PC-3 (cell line): Measurements from ENCODE around the gene TAS1R3. TPM values are rescaled to one million over a fixed set of nuclear protein-coding genes. Genes with fewer than 3 reads are reported as not detected.

Experiments
- ATAC-seq: fragments of 200-7000 bp; cut with Tn5 transposase; 2 replicates; pipeline ENCODE4 v1.9.1; 2020; ENCODE audit warnings: mild to moderate bottlenecking, moderate library complexity
- BruUV-seq: library from RNA; stranded (reverse); fragments of 400-500 nt; replicated peaks from 2 replicates; lab custom pipeline; 2021; lab: Mats Ljungman, UMichigan
- CTCF ChIA-PET: fragments of 300-600 bp; sonication (Branson Sonifier 250); formaldehyde crosslinking; loops from one replicate; lab custom pipeline; 2022; ENCODE audit warnings: antibody characterized with exemption; lab: Charles Lee
- POLR2A ChIA-PET: fragments of 300-600 bp; sonication (Branson Sonifier 250); formaldehyde crosslinking; loops from one replicate; lab custom pipeline; 2022; ENCODE audit warnings: antibody characterized with exemption; ENCODE audit not compliant: unreplicated experiment; lab: Charles Lee
- DNase-seq: peaks from one replicate; pipeline ENCODE4 v3.0.0-alpha.2; 2015
- H2AFZ ChIP-seq: fragments of 300-600 bp; sonication (generic); 2 replicates; pipeline ENCODE4 v1.6.0; 2016; ENCODE audit warnings: antibody characterized with exemption, low read length
- H3F3A ChIP-seq: fragments of 300-600 bp; sonication (generic); one replicate; pipeline ENCODE4 v1.6.0; 2017; ENCODE audit warnings: antibody characterized with exemption, low read length, control low read depth, mild to moderate bottlenecking; ENCODE audit not compliant: unreplicated experiment
- H3K27ac ChIP-seq: fragments of 300-600 bp; sonication (generic); 2 replicates; pipeline ENCODE4 v1.5.1; 2016; ENCODE audit warnings: mild to moderate bottlenecking, low read length
- H3K27me3 ChIP-seq: fragments of 300-600 bp; sonication (generic); 2 replicates; pipeline ENCODE4 v1.6.1; 2016; ENCODE audit warnings: low read length, mixed read lengths
- H3K36me3 ChIP-seq: fragments of 300-600 bp; sonication (generic); 2 replicates; pipeline ENCODE4 v1.6.1; 2016; ENCODE audit warnings: low read depth, mixed run types, low read length, mixed read lengths
- H3K4me1 ChIP-seq: fragments of 300-600 bp; sonication (generic); 2 replicates; pipeline ENCODE4 v1.5.1; 2016; ENCODE audit warnings: low read length; ENCODE audit not compliant: insufficient read depth
- H3K4me2 ChIP-seq: fragments of 300-600 bp; sonication (generic); 2 replicates; pipeline ENCODE4 v1.6.0; 2016; ENCODE audit warnings: low read length
- H3K4me3 ChIP-seq: fragments of 300-600 bp; sonication (generic); 2 replicates; pipeline ENCODE4 v1.5.1; 2016; ENCODE audit warnings: mild to moderate bottlenecking, low read length, mixed read lengths
- H3K79me2 ChIP-seq: fragments of 300-600 bp; sonication (generic); 2 replicates; pipeline ENCODE4 v1.6.1; 2017; ENCODE audit warnings: low read length, mixed read lengths
- H3K9ac ChIP-seq: fragments of 300-600 bp; sonication (generic); 2 replicates; pipeline ENCODE4 v1.6.0; 2016; ENCODE audit warnings: mild to moderate bottlenecking, low read length
- H3K9me2 ChIP-seq: fragments of 300-600 bp; sonication (generic); replicated peaks from 2 replicates; pipeline ENCODE4 v1.6.1; 2016; ENCODE audit warnings: mixed run types, low read length, mixed read lengths
- H3K9me3 ChIP-seq: fragments of 300-600 bp; sonication (generic); 2 replicates; pipeline ENCODE4 v1.6.1; 2016; ENCODE audit warnings: low read length, mixed read lengths
- H4K20me1 ChIP-seq: fragments of 300-600 bp; sonication (generic); 2 replicates; pipeline ENCODE4 v1.6.1; 2016; ENCODE audit warnings: low read length, mixed read lengths
- EZH2 ChIP-seq: fragments of 300-600 bp; sonication (generic); IDR thresholded peaks from one replicate; pipeline ENCODE4 v1.6.1; 2017; ENCODE audit warnings: antibody characterized with exemption, mild to moderate bottlenecking, low read length; ENCODE audit not compliant: unreplicated experiment
- EZH2phosphoT487 ChIP-seq: fragments of 300-600 bp; sonication (generic); IDR thresholded peaks from 2 replicates; pipeline ENCODE4 v1.6.1; 2018; ENCODE audit warnings: mild to moderate bottlenecking, antibody characterized with exemption, low read length, borderline replicate concordance
- intact Hi-C: fragments of 100-400 bp; cut with micrococcal nuclease; formaldehyde crosslinking; loops from 2 replicates; pipeline ENCODE4 v1.9.0; 2023
- total RNA-seq: library from RNA; depleted of rRNA; stranded (reverse); fragments of >200 nt; gene quantifications from 2 replicates; pipeline ENCODE4 v1.2.3, GENCODE V29; 2014
- TF ChIP-seq, protein P1 (sequence below): fragments of 300-600 bp; sonication (generic); conservative IDR thresholded peaks from 2 replicates; pipeline ENCODE4 v1.5.1; 2017; ENCODE audit warnings: antibody characterized with exemption, low read depth, mild to moderate bottlenecking, low read length

The TAS1R3 gene
- total RNA-seq, 1 experiment from 2014 or later: 1.9 TPM

DNA sequence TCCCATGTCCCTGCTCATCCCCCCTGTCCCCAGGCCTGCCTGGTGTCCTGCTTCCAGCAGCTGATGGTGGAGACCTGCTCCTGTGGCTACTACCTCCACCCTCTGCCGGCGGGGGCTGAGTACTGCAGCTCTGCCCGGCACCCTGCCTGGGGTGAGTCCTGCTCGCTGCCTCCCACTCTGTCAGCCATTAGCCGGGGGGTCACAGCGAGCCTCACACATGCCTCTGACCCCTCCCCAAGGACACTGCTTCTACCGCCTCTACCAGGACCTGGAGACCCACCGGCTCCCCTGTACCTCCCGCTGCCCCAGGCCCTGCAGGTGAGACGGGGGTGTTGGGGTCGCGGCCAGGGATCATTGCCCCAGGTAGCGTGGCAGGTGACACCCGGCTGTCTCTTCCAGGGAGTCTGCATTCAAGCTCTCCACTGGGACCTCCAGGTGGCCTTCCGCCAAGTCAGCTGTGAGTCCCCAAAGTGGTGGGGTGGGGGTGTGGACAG lies 40.8 kb upstream of the TAS1R3 start:
- no peak overlapping the region for H2AFZ ChIP-seq
- POLR2A ChIA-PET: interaction anchor here (0.7 kb wide), 1 partner anchor 46 kb away, joined by 4 read pairs; no protein-coding TSS in a partner anchor
- no TSS peak for BruUV-seq

DNA sequence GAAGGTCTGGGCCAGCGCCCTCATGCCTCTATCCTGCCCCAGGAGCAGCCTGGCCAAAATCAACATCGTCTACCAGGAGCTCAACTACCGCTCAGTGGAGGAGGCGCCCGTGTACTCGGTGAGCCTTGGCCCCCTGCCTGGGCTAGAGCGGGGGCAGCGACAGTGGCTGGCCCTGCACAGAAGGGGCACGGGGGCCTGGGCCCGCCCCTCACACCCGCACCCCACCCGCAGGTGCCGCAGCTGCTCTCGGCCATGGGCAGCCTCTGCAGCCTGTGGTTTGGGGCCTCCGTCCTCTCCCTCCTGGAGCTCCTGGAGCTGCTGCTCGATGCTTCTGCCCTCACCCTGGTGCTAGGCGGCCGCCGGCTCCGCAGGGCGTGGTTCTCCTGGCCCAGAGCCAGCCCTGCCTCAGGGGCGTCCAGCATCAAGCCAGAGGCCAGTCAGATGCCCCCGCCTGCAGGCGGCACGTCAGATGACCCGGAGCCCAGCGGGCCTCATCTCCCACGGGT lies 40.0 kb upstream of the TAS1R3 start:
- no peak overlapping the region for H2AFZ ChIP-seq
- CTCF ChIA-PET: interaction anchor here (0.6 to 2.0 kb wide), 12 partner anchors 9 to 308 kb away, joined by 3 to 26 read pairs (median 4); no protein-coding TSS in a partner anchor
- ATAC-seq (peak; percentile 52), DNase-seq (peak; percentile 55)
- peak overlapping the region; percentile 45 for H3K4me2 ChIP-seq
- no peaks in the 10 kb centered on the region for H3K27me3 ChIP-seq
- no peak for TF ChIP-seq EZH2
- H3K4me3 ChIP-seq: no peak overlapping the region
- no peaks in the 10 kb centered on the region for H3K79me2 ChIP-seq
- H3F3A ChIP-seq: no peaks in the 10 kb centered on the region
- intact Hi-C loops: loop anchor here (2.0 to 5.0 kb wide), 2 partner anchors 26 to 54 kb away; no protein-coding TSS in a partner anchor
- BruUV-seq: no TSS peak
- H3K27ac ChIP-seq: no peak overlapping the region; the same call in 1 of the 2 replicates
- no peaks in the 10 kb centered on the region for H3K9me2 ChIP-seq
- H3K36me3 ChIP-seq: no peaks in the 10 kb centered on the region
- H3K4me1 ChIP-seq: peaks cover 12% of the 10 kb centered on the region
- no peaks in the 10 kb centered on the region for H4K20me1 ChIP-seq
- H3K9ac ChIP-seq: no peak overlapping the region
- POLR2A ChIA-PET: no interaction called here
- H3K9me3 ChIP-seq: no peaks in the 10 kb centered on the region

More for the DNA sequence above, 40.8 kb upstream of the TAS1R3 start:
- CTCF ChIA-PET: interaction anchor here (0.6 to 2.0 kb wide), 5 partner anchors 26 to 307 kb away, joined by 3 to 26 read pairs (median 4); no protein-coding TSS in a partner anchor
- DNase-seq (peak; percentile 77), ATAC-seq (0 out of 2 replicates have a peak, but pooled peaks have one; percentile 10)
- Histone ChIP-seq H3K79me2 (no peaks in the 10 kb centered on the region), H3K9me3 (no peaks in the 10 kb centered on the region), H3K4me2 (peak overlapping the region; percentile 45; the same call in 1 of the 2 replicates), H3K27me3 (no peaks in the 10 kb centered on the region), H3K9me2 (no peaks in the 10 kb centered on the region), H3K9ac (no peak overlapping the region), H3K36me3 (no peaks in the 10 kb centered on the region), H3K4me3 (no peak overlapping the region), H3F3A (no peaks in the 10 kb centered on the region), H3K27ac (no peak overlapping the region), H3K4me1 (peaks cover 12% of the 10 kb centered on the region), H4K20me1 (no peaks in the 10 kb centered on the region)
- no peak for TF ChIP-seq EZH2phosphoT487
- TF ChIP-seq, protein P1, sequence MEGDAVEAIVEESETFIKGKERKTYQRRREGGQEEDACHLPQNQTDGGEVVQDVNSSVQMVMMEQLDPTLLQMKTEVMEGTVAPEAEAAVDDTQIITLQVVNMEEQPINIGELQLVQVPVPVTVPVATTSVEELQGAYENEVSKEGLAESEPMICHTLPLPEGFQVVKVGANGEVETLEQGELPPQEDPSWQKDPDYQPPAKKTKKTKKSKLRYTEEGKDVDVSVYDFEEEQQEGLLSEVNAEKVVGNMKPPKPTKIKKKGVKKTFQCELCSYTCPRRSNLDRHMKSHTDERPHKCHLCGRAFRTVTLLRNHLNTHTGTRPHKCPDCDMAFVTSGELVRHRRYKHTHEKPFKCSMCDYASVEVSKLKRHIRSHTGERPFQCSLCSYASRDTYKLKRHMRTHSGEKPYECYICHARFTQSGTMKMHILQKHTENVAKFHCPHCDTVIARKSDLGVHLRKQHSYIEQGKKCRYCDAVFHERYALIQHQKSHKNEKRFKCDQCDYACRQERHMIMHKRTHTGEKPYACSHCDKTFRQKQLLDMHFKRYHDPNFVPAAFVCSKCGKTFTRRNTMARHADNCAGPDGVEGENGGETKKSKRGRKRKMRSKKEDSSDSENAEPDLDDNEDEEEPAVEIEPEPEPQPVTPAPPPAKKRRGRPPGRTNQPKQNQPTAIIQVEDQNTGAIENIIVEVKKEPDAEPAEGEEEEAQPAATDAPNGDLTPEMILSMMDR: peak; percentile 69
- intact Hi-C loops: loop anchor here (2.0 to 5.0 kb wide), 2 partner anchors 25 to 53 kb away; no protein-coding TSS in a partner anchor

DNA sequence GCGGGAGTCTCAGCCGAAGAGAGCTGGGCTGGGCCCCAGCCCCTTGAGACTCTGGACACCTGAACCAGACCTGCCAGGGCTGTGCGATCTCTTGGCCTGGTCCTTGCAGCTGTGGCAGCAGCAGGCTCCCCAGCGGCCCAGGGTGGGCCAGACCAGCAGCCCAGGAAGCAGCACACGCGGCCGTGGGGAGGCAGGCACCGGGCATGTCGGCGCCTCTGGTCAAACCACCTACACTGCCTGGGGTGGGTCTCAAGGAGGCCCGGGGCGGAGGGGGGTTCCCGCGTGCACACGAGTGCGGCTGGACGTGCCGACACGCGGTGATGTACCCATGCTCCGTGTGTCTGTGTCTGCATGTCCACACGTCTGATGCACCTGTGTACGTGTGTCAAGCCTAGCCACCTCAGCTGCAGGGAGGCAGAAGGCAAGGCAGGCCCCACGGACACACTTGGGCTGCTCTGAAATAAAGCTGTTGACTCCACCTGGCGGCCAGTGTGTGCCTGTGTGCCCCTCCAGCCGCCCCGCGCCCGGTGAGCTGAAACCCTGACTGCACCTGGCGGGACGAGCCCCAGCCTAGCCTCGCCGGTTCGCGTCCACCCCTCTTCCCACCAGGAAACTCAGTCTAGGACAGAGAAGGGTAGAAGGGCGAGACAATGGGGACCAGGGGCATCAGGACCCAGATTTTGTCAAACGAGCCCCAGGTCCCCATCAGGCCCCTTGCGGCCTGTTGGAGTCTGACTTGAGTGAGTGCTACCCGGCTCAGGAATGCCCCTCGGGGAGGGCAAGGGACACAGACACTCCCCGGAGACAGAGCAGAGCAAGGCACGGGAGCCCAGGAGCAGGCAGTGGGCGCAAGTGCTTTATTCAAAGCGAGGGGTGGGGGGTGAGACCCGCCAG lies 39.3 kb upstream of the TAS1R3 start:
- H3K27me3 ChIP-seq: no peaks in the 10 kb centered on the region
- H3K4me2 ChIP-seq: peak overlapping the region; percentile 45
- ChIA-PET POLR2A (no interaction called here), CTCF (interaction anchor here (0.6 to 2.0 kb wide), 16 partner anchors 9 to 309 kb away, joined by 3 to 26 read pairs (median 4); partner anchors contain the start of gene RNF223)
- H3K36me3 ChIP-seq: no peaks in the 10 kb centered on the region
- no peaks in the 10 kb centered on the region for H3K9me2 ChIP-seq
- no peaks in the 10 kb centered on the region for H3K9me3 ChIP-seq
- intact Hi-C loops: loop anchor here (2.0 to 5.0 kb wide), 3 partner anchors 27 to 169 kb away; no protein-coding TSS in a partner anchor
- H3K9ac ChIP-seq: no peak overlapping the region
- no peaks in the 10 kb centered on the region for H3F3A ChIP-seq
- no peak overlapping the region for H3K4me3 ChIP-seq
- TF ChIP-seq, protein P1: peak; percentile 95
- TF ChIP-seq EZH2: no peak
- TSS peak; percentile 18 for BruUV-seq
- ATAC-seq: peak; percentile 85
- H3K79me2 ChIP-seq: no peaks in the 10 kb centered on the region
- H3K4me1 ChIP-seq: peaks cover 12% of the 10 kb centered on the region
- H4K20me1 ChIP-seq: no peaks in the 10 kb centered on the region
- no peak overlapping the region for H2AFZ ChIP-seq
- no peak overlapping the region; the same call in 1 of the 2 replicates for H3K27ac ChIP-seq
- DNase-seq: peak; percentile 89
